C4-2B (cell line): ENCODE results near the gene NMS.

Experiments used
- ZFX ChIP-seq: fragments of 450-650 bp; IDR thresholded peaks from 2 replicates; pipeline ENCODE4 v1.6.1; 2017
- TF ChIP-seq, protein P1 (sequence below): fragments of 450-650 bp; conservative IDR thresholded peaks from 2 replicates; pipeline ENCODE4 v1.5.1; 2017; ENCODE audit warnings: mild to moderate bottlenecking

DNA sequence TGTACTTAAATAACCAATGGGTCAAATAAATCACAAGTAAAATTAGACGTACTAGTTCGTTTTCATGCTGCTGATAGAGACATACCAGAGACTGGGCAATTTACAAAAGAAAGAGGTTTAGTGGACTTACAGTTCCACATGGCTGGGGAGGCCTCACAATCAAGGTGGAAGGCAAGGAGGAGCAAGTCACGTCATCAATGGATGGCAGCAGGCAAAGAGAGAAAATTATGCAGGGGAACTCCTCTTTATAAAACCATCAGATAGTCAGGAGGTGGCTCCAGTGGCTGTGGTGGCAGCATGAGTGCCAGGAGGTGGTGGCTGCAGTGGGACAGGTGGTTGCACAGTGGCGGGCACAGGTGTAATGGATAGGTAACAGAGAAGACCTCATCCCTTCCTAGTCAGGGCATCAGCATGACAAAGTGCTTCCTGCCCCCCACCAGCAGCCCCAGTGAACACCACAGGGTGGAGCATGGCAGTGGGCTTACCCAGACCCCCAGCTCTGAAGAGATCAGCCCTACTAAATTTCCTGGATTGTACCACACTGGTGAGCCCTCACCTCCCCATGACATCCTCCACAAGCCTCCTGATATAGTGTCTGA is 45.9 kb upstream of the NMS start:
- TF ChIP-seq, protein P1, sequence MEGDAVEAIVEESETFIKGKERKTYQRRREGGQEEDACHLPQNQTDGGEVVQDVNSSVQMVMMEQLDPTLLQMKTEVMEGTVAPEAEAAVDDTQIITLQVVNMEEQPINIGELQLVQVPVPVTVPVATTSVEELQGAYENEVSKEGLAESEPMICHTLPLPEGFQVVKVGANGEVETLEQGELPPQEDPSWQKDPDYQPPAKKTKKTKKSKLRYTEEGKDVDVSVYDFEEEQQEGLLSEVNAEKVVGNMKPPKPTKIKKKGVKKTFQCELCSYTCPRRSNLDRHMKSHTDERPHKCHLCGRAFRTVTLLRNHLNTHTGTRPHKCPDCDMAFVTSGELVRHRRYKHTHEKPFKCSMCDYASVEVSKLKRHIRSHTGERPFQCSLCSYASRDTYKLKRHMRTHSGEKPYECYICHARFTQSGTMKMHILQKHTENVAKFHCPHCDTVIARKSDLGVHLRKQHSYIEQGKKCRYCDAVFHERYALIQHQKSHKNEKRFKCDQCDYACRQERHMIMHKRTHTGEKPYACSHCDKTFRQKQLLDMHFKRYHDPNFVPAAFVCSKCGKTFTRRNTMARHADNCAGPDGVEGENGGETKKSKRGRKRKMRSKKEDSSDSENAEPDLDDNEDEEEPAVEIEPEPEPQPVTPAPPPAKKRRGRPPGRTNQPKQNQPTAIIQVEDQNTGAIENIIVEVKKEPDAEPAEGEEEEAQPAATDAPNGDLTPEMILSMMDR, result no peak
- no peak for TF ChIP-seq ZFX
